H9 (cell line): Measurements from ENCODE around the gene PRDM11. TPM values are rescaled to one million over a fixed set of nuclear protein-coding genes. Genes with fewer than 3 reads are reported as not detected.

Source experiments
- DNase-seq: peaks from one replicate; pipeline ENCODE4 v3.0.0-alpha.2; 2017
- H2AFZ ChIP-seq: one replicate; pipeline ENCODE4 v1.6.1; 2013; ENCODE audit warnings: mild to moderate bottlenecking, low read length, control low read depth, moderate library complexity
- H2AK5ac ChIP-seq: 2 replicates; pipeline ENCODE4 v1.6.1; 2013; ENCODE audit warnings: low read length, control low read depth, mixed read lengths; ENCODE audit not compliant: insufficient read length
- H2BK120ac ChIP-seq: one replicate; pipeline ENCODE4 v1.6.1; 2013; ENCODE audit warnings: low read depth, mild to moderate bottlenecking, low read length, control low read depth, inconsistent platforms; ENCODE audit not compliant: poor library complexity, severe bottlenecking
- H2BK12ac ChIP-seq: 2 replicates; pipeline ENCODE4 v1.6.1; 2013; ENCODE audit warnings: low read length, control low read depth, mixed read lengths, low read depth; ENCODE audit not compliant: insufficient read length
- H2BK15ac ChIP-seq: 2 replicates; pipeline ENCODE4 v1.6.1; 2013; ENCODE audit warnings: low read depth, low read length, control low read depth
- H2BK20ac ChIP-seq: one replicate; pipeline ENCODE4 v1.6.1; 2013; ENCODE audit warnings: low read depth, mild to moderate bottlenecking, low read length, control low read depth, inconsistent platforms; ENCODE audit not compliant: poor library complexity, severe bottlenecking
- H2BK5ac ChIP-seq: 2 replicates; pipeline ENCODE4 v1.6.1; 2013; ENCODE audit warnings: low read length, control low read depth, mixed read lengths; ENCODE audit not compliant: insufficient read length
- H3K14ac ChIP-seq: 2 replicates; pipeline ENCODE4 v1.6.1; 2013; ENCODE audit warnings: low read length, control low read depth; ENCODE audit not compliant: insufficient read depth
- H3K18ac ChIP-seq: 2 replicates; pipeline ENCODE4 v1.6.1; 2013; ENCODE audit warnings: low read depth, mild to moderate bottlenecking, mixed read lengths, low read length, control low read depth; ENCODE audit not compliant: insufficient read length
- H3K23ac ChIP-seq: 2 replicates; pipeline ENCODE4 v1.6.1; 2013; ENCODE audit warnings: low read length, control low read depth, mixed read lengths, low read depth; ENCODE audit not compliant: insufficient read length
- H3K23me2 ChIP-seq: 2 replicates; pipeline ENCODE4 v1.6.1; 2013; ENCODE audit warnings: low read depth, mild to moderate bottlenecking, mixed read lengths, low read length, control low read depth; ENCODE audit not compliant: insufficient read length, poor library complexity, severe bottlenecking
- H3K27ac ChIP-seq: 2 replicates; pipeline ENCODE4 v1.5.1; 2013; ENCODE audit warnings: low read length, control low read depth, mixed read lengths, low read depth; ENCODE audit not compliant: insufficient read length
- H3K27me3 ChIP-seq: 2 replicates; pipeline ENCODE4 v1.6.1; 2013; ENCODE audit warnings: low read length, control low read depth, inconsistent platforms; ENCODE audit not compliant: insufficient read depth
- H3K4ac ChIP-seq: 2 replicates; pipeline ENCODE4 v1.6.1; 2013; ENCODE audit warnings: low read depth, mild to moderate bottlenecking, control low read depth, inconsistent platforms, low read length, moderate library complexity
- H3K4me1 ChIP-seq: 2 replicates; pipeline ENCODE4 v1.6.1; 2013; ENCODE audit warnings: low read length, control low read depth, inconsistent platforms; ENCODE audit not compliant: insufficient read depth
- H3K4me2 ChIP-seq: 2 replicates; pipeline ENCODE4 v1.6.1; 2013; ENCODE audit warnings: low read length, control low read depth, mixed read lengths; ENCODE audit not compliant: insufficient read length, insufficient read depth
- H3K56ac ChIP-seq: 2 replicates; pipeline ENCODE4 v1.6.1; 2013; ENCODE audit warnings: low read depth, mild to moderate bottlenecking, mixed read lengths, low read length, control low read depth; ENCODE audit not compliant: insufficient read length
- H3K79me1 ChIP-seq: 2 replicates; pipeline ENCODE4 v1.6.1; 2013; ENCODE audit warnings: low read depth, mild to moderate bottlenecking, moderate library complexity, low read length, control low read depth, inconsistent platforms; ENCODE audit not compliant: insufficient read depth, poor library complexity, severe bottlenecking
- H3K79me2 ChIP-seq: 2 replicates; pipeline ENCODE4 v1.6.1; 2013; ENCODE audit warnings: low read length, control low read depth, inconsistent platforms; ENCODE audit not compliant: insufficient read depth
- H3K9ac ChIP-seq: 2 replicates; pipeline ENCODE4 v1.6.1; 2013; ENCODE audit warnings: low read length, control low read depth, mixed read lengths; ENCODE audit not compliant: insufficient read length; ENCODE audit errors: extremely low read depth
- H3K9me3 ChIP-seq: one replicate; pipeline ENCODE4 v1.6.1; 2013; ENCODE audit warnings: low read depth, low read length, inconsistent platforms; ENCODE audit not compliant: control insufficient read depth
- H3T11ph ChIP-seq: one replicate; pipeline ENCODE4 v1.6.1; 2013; ENCODE audit warnings: mild to moderate bottlenecking, low read length, control low read depth, inconsistent platforms
- H4K20me1 ChIP-seq: one replicate; pipeline ENCODE4 v1.6.1; 2013; ENCODE audit not compliant: control insufficient read depth, insufficient read length, insufficient read depth
- H4K5ac ChIP-seq: 2 replicates; pipeline ENCODE4 v1.6.1; 2013; ENCODE audit warnings: low read depth, mild to moderate bottlenecking, mixed read lengths, low read length, control low read depth; ENCODE audit not compliant: insufficient read length
- H4K8ac ChIP-seq: replicated peaks from 2 replicates; pipeline ENCODE4 v1.6.1; 2013; ENCODE audit warnings: low read length, control low read depth, mixed read lengths, low read depth; ENCODE audit not compliant: insufficient read length
- H4K91ac ChIP-seq: 2 replicates; pipeline ENCODE4 v1.6.1; 2013; ENCODE audit warnings: low read depth, mild to moderate bottlenecking, moderate library complexity, mixed read lengths, low read length, control low read depth; ENCODE audit not compliant: insufficient read length
- H3K27ac Mint-ChIP-seq, 3 experiments: 2 replicates in 2 of 3; 3 replicates in 1 of 3; pipeline ENCODE4 v1.8.0; 2020 to 2021; ENCODE audit warnings: mixed read lengths in 3 of 3, mild to moderate bottlenecking in 1 of 3, moderate library complexity in 1 of 3
- H3K27me3 Mint-ChIP-seq: 2 replicates; pipeline ENCODE4 v1.8.0; 2021; ENCODE audit warnings: low read depth, mild to moderate bottlenecking, moderate library complexity, mixed read lengths
- H3K36me3 Mint-ChIP-seq, 3 experiments: 2 replicates in 2 of 3; 3 replicates in 1 of 3; pipeline ENCODE4 v1.8.0; 2020 to 2021; ENCODE audit warnings: low read depth in 3 of 3, mixed read lengths in 3 of 3; ENCODE audit not compliant: insufficient read depth in 1 of 3
- H3K4me1 Mint-ChIP-seq, 2 experiments: 2 replicates each; pipeline ENCODE4 v1.8.0; 2020; ENCODE audit warnings: mixed read lengths in 2 of 2
- H3K4me3 Mint-ChIP-seq, 2 experiments: 2 replicates in 1 of 2; 3 replicates in 1 of 2; pipeline ENCODE4 v1.8.0; 2020 to 2021; ENCODE audit warnings: mild to moderate bottlenecking in 2 of 2, mixed read lengths in 2 of 2, moderate library complexity in 1 of 2
- H3K9me3 Mint-ChIP-seq, 2 experiments: 2 replicates in 1 of 2; 3 replicates in 1 of 2; pipeline ENCODE4 v1.8.0; 2020; ENCODE audit warnings: mild to moderate bottlenecking in 2 of 2, mixed read lengths in 2 of 2, moderate library complexity in 1 of 2
- WGBS: extraction: QIAGEN DNeasy Blood & Tissue Kit; methylation state at CpG from one replicate; pipeline ENCODE4 v1.1.7; 2013; ENCODE audit warnings: missing lambda C conversion rate, low lambda C conversion rate, mixed read lengths; ENCODE audit not compliant: insufficient read length; ENCODE audit errors: extremely low coverage; 5-methylcytosine and 5-hydroxymethylcytosine counted together
- total RNA-seq: library from RNA; stranded (reverse); gene quantifications from 2 replicates; pipeline ENCODE4 v1.2.1, GENCODE V29; 2021
- TF ChIP-seq, protein P1 (sequence below): fragments of 200-600 bp; sonication (generic); conservative IDR thresholded peaks from 3 replicates; pipeline ENCODE4 v1.8.0; 2021; ENCODE audit warnings: antibody characterized with exemption, mild to moderate bottlenecking

The PRDM11 gene
- total RNA-seq, 1 experiment from 2014 or later = 11.5 TPM

GRCh38 chr11:45238724-45239123 lies 92.3 kb downstream of the PRDM11 start:
- no CpG with 5 or more reads among the region's 3 CpGs for WGBS
- Histone ChIP-seq H3T11ph (no peak overlapping the region), H2BK20ac (no peak overlapping the region), H2BK12ac (no peak overlapping the region), H3K23ac (no peak overlapping the region), H4K91ac (no peak overlapping the region), H3K56ac (no peak overlapping the region), H4K20me1 (no peaks in the 10 kb centered on the region), H3K27ac (no peak overlapping the region), H3K18ac (no peak overlapping the region), H4K5ac (no peak overlapping the region), H3K14ac (no peak overlapping the region), H3K4me2 (no peak overlapping the region), H2BK120ac (no peak overlapping the region), H3K79me2 (no peaks in the 10 kb centered on the region), H2BK5ac (no peak overlapping the region), H2BK15ac (no peak overlapping the region), H3K4me1 (no peaks in the 10 kb centered on the region), H3K9me3 (no peaks in the 10 kb centered on the region), H3K4ac (no peak overlapping the region), H2AFZ (no peak overlapping the region), H3K27me3 (no peaks in the 10 kb centered on the region), H4K8ac (no peak overlapping the region), H3K79me1 (no peaks in the 10 kb centered on the region), H2AK5ac (no peak overlapping the region), H3K9ac (no peak overlapping the region), H3K23me2 (no peaks in the 10 kb centered on the region)
- no peak for DNase-seq
- H3K9me3 Mint-ChIP-seq = peaks cover 0 to 6% of the 10 kb centered on the region in 2 experiments; a peak in 1 of 5 replicates
- H3K36me3 Mint-ChIP-seq = no peaks in the 10 kb centered on the region
- H3K27me3 Mint-ChIP-seq = peaks cover 20% of the 10 kb centered on the region
- H3K27ac Mint-ChIP-seq = no peak overlapping the region
- TF ChIP-seq, protein P1, sequence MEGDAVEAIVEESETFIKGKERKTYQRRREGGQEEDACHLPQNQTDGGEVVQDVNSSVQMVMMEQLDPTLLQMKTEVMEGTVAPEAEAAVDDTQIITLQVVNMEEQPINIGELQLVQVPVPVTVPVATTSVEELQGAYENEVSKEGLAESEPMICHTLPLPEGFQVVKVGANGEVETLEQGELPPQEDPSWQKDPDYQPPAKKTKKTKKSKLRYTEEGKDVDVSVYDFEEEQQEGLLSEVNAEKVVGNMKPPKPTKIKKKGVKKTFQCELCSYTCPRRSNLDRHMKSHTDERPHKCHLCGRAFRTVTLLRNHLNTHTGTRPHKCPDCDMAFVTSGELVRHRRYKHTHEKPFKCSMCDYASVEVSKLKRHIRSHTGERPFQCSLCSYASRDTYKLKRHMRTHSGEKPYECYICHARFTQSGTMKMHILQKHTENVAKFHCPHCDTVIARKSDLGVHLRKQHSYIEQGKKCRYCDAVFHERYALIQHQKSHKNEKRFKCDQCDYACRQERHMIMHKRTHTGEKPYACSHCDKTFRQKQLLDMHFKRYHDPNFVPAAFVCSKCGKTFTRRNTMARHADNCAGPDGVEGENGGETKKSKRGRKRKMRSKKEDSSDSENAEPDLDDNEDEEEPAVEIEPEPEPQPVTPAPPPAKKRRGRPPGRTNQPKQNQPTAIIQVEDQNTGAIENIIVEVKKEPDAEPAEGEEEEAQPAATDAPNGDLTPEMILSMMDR = no peak
- peaks cover 0 to 3% of the 10 kb centered on the region in 2 experiments; a peak in 3 of 4 replicates for H3K4me1 Mint-ChIP-seq
- H3K4me3 Mint-ChIP-seq = no peak overlapping the region
